Measurements from ENCODE around the gene CLBA1.
A peak's percentile ranks its signal among the peaks of the same experiment; 100 is the strongest.

Gene CLBA1

DNA sequence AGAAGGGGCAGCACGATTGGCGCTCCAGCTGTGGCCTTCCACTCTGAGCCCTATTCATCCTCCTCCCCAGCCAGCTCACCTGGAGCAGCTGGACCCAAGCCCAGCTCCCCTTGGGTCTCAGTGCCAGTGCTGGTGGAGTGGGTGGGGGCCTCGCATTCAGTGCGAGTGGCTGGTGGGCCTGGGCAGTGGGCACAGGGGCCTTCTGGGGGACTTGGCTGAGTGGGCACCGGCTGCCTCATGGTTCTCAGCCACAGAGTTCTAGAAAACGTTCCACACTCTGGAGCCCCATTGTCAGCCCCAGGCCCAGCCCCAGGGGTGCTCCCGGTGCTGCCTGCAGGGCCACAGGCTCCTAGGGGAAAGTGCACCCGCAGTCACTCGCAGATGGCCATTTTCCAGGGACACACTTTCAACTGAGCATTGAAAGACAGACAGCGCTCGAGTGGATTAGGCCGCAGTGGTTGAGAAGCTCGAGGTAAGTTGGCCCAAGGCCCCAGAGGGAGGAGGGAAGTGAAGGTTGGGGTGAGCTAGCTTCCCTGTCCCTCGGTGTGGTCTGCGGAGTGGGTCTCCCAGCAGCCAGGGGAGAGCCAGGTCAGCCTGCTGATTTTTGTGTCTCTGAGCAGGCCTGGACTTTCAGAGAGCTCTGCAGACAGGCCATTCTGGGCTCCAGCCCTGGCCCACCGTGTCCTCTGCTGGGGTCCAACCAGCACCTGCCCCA is 3.8 kb downstream of the CLBA1 start:
- H3K27ac Mint-ChIP-seq, result no peak overlapping the region
- CTCF ChIA-PET, result interaction anchor here (0.8 kb wide), 1 partner anchor 52 kb away, joined by 3 read pairs; no protein-coding TSS in a partner anchor

DNA sequence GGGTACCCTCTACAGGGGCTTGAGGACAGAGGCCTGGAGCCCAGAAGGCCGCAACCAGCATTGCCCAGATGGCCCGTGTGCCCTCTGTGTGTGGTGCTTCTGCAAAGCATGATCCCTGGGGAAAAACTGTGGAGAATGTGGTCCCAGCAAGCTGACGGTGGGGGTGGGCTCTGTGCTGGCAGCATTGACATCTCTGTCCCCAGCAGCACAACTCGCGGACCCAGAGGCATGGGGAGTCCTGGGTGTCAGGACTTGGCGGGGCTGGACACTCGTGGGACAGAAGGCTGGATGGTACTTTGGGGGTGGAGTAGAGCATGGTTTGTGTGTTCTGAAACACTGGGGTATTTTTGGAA is 4.3 kb downstream of the CLBA1 start:
- Mint-ChIP-seq H3K36me3 (no peaks in the 10 kb centered on the region), H3K27ac (no peak overlapping the region), H3K4me3 (no peak overlapping the region), H3K9me3 (peaks cover 4% of the 10 kb centered on the region), H3K4me1 (peaks cover 6% of the 10 kb centered on the region), H3K27me3 (peaks cover 29% of the 10 kb centered on the region)
- no peak for DNase-seq
- CTCF ChIA-PET, result interaction anchor here (0.8 kb wide), 1 partner anchor 51 kb away, joined by 3 read pairs; no protein-coding TSS in a partner anchor

More for the DNA sequence above, 3.8 kb downstream of the CLBA1 start:
- Mint-ChIP-seq H3K36me3 (no peaks in the 10 kb centered on the region), H3K9me3 (peaks cover 4% of the 10 kb centered on the region), H3K4me3 (no peak overlapping the region), H3K27me3 (peaks cover 29% of the 10 kb centered on the region), H3K4me1 (peaks cover 8% of the 10 kb centered on the region)
- DNase-seq, result no peak

DNA sequence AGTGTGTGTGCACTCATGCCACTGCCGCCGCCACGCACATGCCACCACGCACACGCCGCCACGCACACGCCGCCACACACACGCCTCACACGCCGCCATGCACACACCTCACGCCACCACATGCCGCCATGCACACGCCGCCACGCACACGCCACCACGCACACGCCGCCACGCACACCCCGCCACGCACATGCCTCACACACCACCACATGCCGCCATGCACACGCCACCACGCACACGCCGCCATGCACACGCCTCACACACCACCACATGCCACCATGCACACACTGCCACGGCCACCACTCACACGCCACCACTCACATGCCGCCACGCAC is 6.3 kb downstream of the CLBA1 start:
- peak overlapping the region; percentile 73 for H3K27ac Mint-ChIP-seq
- peaks cover 3% of the 10 kb centered on the region for H3K4me1 Mint-ChIP-seq
- CTCF ChIA-PET, result no interaction called here
- DNase-seq, result no peak
- H3K36me3 Mint-ChIP-seq, result no peaks in the 10 kb centered on the region
- H3K27me3 Mint-ChIP-seq, result peaks cover 20% of the 10 kb centered on the region
- no peak overlapping the region for H3K4me3 Mint-ChIP-seq
- H3K9me3 Mint-ChIP-seq, result peaks cover 4% of the 10 kb centered on the region

DNA sequence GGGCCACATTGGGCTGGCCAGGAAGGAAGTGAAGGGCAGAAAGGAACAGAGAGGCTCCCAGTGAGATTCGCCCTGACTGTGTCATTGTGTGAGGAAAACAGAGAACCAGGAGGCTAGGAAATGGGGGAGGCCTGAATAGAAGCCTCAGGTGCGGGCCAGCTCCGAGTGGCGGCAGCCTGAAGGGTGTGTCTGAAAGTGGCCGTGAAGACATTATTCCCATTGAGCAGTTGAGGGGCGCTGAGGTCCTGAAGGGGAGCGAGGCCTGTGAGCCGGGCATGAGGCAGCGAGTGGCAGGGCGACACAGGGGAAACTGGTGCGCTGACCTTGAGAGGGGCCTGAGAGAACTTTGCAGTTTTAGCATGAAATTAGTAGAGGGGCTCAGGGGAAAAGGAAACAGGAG is 6.9 kb downstream of the CLBA1 start:
- H3K4me3 Mint-ChIP-seq, result no peak overlapping the region
- no peaks in the 10 kb centered on the region for H3K4me1 Mint-ChIP-seq
- DNase-seq, result no peak
- H3K27ac Mint-ChIP-seq, result no peak overlapping the region
- peaks cover 4% of the 10 kb centered on the region for H3K9me3 Mint-ChIP-seq
- CTCF ChIA-PET, result no interaction called here
- H3K27me3 Mint-ChIP-seq, result peaks cover 14% of the 10 kb centered on the region
- no peaks in the 10 kb centered on the region for H3K36me3 Mint-ChIP-seq

DNA sequence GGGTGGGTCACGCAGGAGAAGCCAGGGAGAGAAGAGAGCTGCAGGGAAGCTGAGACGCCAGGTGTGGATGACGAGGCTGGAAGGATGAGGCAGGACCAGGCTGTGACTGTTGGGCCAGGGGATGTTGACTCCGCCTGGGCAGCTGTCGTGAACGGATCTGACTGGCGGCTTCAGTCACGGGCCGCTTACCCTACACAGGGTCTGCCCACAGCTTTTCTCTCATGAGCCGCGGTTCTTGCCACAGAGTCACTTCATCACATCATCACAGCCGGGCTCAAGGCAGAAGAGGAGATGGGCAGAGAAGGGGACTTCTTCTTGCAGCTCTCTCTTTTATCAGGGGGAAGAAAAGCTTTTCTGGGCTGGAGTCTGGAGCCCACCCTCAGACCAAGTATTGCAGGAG is 7.7 kb downstream of the CLBA1 start:
- CTCF ChIA-PET, result interaction anchor here (1.0 kb wide), 1 partner anchor 60 kb away, joined by 3 read pairs; no protein-coding TSS in a partner anchor
- no peaks in the 10 kb centered on the region for H3K36me3 Mint-ChIP-seq
- no peak overlapping the region for H3K4me3 Mint-ChIP-seq
- DNase-seq, result no peak
- H3K9me3 Mint-ChIP-seq, result peaks cover 4% of the 10 kb centered on the region
- peaks cover 7% of the 10 kb centered on the region for H3K27me3 Mint-ChIP-seq
- no peak overlapping the region for H3K27ac Mint-ChIP-seq
- no peaks in the 10 kb centered on the region for H3K4me1 Mint-ChIP-seq

DNA sequence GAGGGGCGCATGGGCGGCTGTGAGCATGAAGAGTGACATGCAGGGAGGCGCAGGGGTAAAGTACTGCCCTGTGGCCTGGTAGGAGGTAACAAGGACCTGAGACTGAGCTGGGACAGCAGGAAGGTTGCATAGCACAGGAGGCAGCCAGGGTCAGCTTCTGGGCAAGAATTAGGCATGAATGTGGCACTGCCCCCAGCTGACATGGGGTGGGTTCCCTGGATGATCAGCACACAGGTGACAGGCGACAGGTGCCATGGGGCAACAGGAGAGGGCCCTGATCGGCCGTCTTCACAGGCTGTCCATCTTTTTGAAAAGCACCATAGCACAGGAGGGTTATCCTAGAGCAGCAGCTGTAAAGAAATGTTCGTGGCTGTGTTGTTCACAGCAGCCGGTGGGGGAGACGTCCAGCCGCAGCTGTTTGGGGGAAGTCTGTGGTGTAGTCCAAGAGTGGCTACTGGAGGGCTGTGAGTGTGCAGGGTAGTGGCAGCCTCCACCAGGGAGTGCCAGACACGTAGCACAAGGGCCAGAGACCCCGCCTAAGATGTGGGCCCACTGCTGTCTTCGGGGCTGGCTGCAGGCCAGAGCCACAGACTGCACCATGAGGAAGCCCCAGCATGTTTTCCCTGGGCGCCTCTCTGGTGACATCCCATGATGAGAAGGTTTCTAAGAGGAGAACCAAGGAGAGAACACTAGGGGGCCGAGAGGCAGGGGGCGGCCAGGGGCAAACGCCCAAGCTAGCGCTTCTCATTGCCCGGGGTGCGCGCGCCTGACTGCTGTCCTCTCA is 8.4 kb downstream of the CLBA1 start:
- CTCF ChIA-PET, result interaction anchor here (0.8 to 1.0 kb wide), 2 partner anchors 25 to 59 kb away, joined by 3 read pairs; no protein-coding TSS in a partner anchor
- peaks cover 4% of the 10 kb centered on the region for H3K9me3 Mint-ChIP-seq
- no peak overlapping the region for H3K4me3 Mint-ChIP-seq
- DNase-seq, result no peak
- H3K4me1 Mint-ChIP-seq, result no peaks in the 10 kb centered on the region
- H3K27ac Mint-ChIP-seq, result no peak overlapping the region
- H3K36me3 Mint-ChIP-seq, result no peaks in the 10 kb centered on the region
- H3K27me3 Mint-ChIP-seq, result peaks cover 7% of the 10 kb centered on the region

DNA sequence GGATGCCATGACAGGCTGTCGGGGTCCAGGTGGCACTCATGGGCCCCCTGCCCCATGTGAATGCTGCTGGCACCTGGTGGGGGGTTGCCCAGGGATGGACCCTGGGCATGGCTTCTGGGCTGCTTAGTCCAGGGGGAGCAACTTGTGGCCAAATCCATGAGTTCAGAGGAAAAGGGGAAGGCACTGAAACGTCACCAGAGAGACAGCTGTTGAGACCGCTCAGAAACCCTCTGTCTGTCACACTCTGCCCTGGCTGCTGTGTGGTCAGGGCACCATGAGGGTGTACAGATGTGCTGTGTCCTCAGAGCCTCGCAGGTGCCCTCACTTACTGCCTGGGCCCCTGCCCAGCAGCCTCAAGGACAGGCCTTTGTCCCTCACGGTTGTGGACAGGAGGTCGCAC is 9.4 kb downstream of the CLBA1 start:
- CTCF ChIA-PET, result interaction anchor here (0.8 kb wide), 1 partner anchor 24 kb away, joined by 3 read pairs; no protein-coding TSS in a partner anchor
- H3K27ac Mint-ChIP-seq, result no peak overlapping the region

DNA sequence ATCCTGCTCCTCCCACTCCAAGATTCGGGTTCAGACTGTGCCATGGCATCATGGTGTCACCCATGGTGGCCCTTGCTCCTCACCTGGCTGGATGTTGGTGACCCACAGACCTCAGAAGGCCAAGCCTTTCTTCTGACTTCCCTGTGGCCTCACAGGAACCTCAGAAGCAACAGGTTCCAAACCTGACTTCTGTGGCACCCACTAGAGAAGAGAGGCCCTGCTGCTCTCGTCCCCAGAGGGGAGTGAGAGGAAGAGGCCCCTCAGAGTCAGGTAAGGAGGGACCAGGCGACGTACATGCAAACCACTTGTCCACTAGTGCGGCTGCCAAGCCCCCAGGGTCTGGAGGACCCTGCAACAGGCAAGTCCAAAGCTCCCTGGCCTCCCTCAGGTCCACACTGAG is 10.4 kb downstream of the CLBA1 start:
- peaks cover 3% of the 10 kb centered on the region for H3K27me3 Mint-ChIP-seq
- H3K27ac Mint-ChIP-seq, result no peak overlapping the region
- H3K4me1 Mint-ChIP-seq, result no peaks in the 10 kb centered on the region
- CTCF ChIA-PET, result no interaction called here
- DNase-seq, result no peak
- peaks cover 1% of the 10 kb centered on the region for H3K36me3 Mint-ChIP-seq
- peaks cover 4% of the 10 kb centered on the region for H3K9me3 Mint-ChIP-seq
- no peak overlapping the region for H3K4me3 Mint-ChIP-seq

More for the DNA sequence above, 9.4 kb downstream of the CLBA1 start:
- Mint-ChIP-seq H3K4me1 (no peaks in the 10 kb centered on the region), H3K4me3 (no peak overlapping the region), H3K36me3 (peaks cover 1% of the 10 kb centered on the region), H3K9me3 (peaks cover 4% of the 10 kb centered on the region), H3K27me3 (peaks cover 3% of the 10 kb centered on the region)
- DNase-seq, result no peak

DNA sequence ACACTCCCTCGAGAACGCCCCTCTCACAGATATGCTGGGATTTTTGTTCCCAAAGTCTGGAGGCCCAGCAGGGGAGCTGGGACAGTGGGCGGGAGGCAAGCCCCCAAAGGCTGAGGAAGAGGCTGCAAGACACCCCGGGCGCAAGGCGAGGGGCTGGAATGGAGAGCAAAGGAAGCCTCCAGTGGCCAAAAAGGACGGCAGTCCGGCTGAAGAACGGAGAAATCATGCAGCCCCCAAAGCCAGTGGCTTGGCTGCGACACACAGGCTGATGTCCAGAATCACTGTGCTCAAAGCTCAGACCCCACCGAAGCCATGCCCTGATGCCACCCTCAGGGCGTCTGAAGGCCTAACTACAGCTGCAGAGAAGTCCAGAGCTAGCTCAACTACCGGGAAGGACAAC is 10.9 kb downstream of the CLBA1 start:
- CTCF ChIA-PET, result no interaction called here
- Mint-ChIP-seq H3K27ac (no peak overlapping the region), H3K9me3 (peaks cover 4% of the 10 kb centered on the region), H3K4me1 (no peaks in the 10 kb centered on the region), H3K36me3 (peaks cover 1% of the 10 kb centered on the region), H3K4me3 (no peak overlapping the region), H3K27me3 (peaks cover 3% of the 10 kb centered on the region)
- no peak for DNase-seq

DNA sequence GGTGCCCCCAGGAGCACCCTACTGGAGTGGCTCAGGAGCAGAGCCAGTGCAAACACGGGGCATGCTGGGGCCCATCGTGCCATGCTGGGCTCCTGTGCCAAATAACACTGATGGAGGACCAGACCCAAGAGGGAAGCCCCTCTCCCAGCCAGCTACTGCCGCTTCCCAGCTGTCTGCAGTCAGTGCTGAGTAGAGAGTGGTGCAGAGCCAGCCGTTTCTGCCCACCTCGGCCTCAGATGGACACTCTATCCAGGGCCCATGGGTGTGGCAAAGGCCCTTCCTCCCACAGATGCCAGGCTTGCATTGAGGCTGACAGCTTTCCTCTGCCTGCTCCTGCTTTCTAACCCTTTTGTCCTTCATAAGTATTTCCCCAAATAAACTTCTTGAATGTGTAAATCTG is 13.2 kb downstream of the CLBA1 start:
- Mint-ChIP-seq H3K36me3 (peaks cover 1% of the 10 kb centered on the region), H3K4me1 (no peaks in the 10 kb centered on the region), H3K9me3 (no peaks in the 10 kb centered on the region), H3K27ac (no peak overlapping the region), H3K27me3 (no peaks in the 10 kb centered on the region), H3K4me3 (no peak overlapping the region)
- DNase-seq, result no peak
- CTCF ChIA-PET, result interaction anchor here (0.6 to 2.0 kb wide), 3 partner anchors 21 to 1875 kb away, joined by 4 to 6 read pairs (median 5); no protein-coding TSS in a partner anchor

DNA sequence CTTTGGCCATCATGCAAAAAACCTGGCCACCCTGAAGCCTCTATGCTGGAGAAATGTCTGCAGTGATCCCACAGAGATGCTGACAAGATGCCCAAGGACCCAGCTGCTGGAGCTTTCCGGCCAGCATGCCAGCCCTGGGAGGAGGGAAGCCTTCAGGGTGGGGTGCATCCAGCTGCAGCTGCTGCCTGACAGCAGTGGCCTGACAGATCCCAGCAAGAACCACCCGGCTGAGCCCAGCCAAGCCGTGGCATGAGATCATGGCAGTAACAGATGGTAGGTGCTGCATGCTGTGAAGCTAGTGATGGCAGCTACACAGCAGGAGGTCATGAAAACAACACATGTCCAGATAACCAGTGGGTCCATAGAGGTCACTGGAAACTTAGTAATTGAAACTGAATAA is 13.8 kb downstream of the CLBA1 start:
- CTCF ChIA-PET, result interaction anchor here (1.5 to 2.0 kb wide), 2 partner anchors 20 to 23 kb away, joined by 4 to 6 read pairs; no protein-coding TSS in a partner anchor
- no peak overlapping the region for H3K27ac Mint-ChIP-seq
- peaks cover 1% of the 10 kb centered on the region for H3K36me3 Mint-ChIP-seq
- H3K9me3 Mint-ChIP-seq, result no peaks in the 10 kb centered on the region
- no peaks in the 10 kb centered on the region for H3K27me3 Mint-ChIP-seq
- DNase-seq, result no peak
- H3K4me3 Mint-ChIP-seq, result no peak overlapping the region
- no peaks in the 10 kb centered on the region for H3K4me1 Mint-ChIP-seq

DNA sequence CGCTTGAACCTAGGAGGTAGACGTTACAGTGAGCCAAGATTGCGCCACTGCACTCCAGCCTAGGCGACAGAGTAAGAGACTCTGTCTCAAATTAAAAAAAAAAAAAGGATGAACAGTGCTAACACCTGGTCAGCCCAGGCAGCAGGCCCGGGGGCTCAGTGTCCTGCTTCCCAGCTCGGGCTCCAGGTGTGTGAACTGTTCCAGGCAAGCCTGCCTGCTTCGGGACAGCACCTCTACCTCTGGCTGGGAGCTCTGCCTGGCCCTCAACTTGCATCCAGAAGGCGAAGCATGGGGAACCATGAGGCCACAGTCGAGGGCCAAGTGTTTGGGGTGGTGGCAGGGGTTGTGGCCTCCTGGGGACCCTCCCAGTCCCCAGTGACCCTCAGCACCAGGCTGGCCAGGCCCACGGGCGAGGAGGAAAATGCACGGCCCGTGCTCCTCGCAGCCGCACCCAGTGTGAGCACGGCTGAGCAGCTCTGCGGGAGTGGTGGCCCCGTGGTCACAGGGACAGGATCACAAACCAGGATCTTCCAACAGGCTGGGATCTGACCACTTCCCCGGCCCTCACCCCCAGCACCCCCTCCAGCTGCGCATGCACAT is 19.8 kb downstream of the CLBA1 start:
- H3K27ac Mint-ChIP-seq, result no peak overlapping the region

DNA sequence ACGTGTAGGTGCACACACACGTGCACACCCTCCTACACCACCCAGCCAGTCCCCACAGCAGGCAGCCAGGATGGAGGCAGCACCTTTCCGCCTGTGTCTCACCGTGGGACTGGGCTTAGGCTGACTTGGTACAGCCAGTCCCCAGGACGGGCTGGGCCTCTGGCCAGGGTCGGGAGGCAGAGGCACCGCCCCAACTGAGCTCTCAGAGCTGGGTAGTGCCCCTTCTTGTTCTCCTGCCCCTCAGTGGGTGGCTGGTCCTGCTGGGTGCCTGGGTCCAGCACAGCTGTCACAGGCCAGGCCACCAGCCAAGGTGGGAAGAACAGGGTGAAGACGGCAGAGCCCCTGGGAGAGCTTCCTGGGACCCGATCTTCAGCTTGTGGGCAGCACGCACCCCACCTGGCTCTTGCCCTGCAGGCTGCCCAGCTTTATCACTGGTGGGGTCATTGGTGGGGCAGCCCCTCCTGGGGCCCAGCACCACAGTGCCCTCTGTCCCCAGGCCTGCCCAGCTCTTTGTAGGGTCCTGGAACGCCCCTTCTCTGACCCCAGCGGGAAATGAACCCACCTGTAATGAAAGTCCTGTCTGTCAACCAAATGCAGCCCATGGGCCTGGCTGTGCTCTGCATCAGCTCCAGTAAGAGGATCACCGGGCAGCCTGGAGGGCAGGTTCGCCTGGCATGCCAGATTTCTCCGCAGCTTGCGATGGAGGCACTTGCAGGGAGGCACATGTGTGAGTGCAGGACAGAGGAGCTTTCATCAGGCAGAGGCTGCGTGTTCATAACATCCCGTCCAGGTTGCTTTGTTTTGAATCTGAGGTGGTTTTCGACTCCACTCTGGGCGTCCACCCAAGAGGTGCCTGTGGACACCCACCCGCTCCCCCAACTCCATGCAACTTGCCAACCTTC is 20.6 kb downstream of the CLBA1 start:
- no peak for DNase-seq
- Mint-ChIP-seq H3K27me3 (no peaks in the 10 kb centered on the region), H3K4me1 (no peaks in the 10 kb centered on the region), H3K9me3 (no peaks in the 10 kb centered on the region), H3K36me3 (peaks cover 22% of the 10 kb centered on the region), H3K4me3 (no peak overlapping the region), H3K27ac (no peak overlapping the region)
- CTCF ChIA-PET, result interaction anchor here (0.6 to 1.2 kb wide), 2 partner anchors 51 to 1578 kb away, joined by 3 read pairs; no protein-coding TSS in a partner anchor

More for the DNA sequence above, 19.8 kb downstream of the CLBA1 start:
- CTCF ChIA-PET, result interaction anchor here (2.3 kb wide), 1 partner anchor 40 kb away, joined by 5 read pairs; no protein-coding TSS in a partner anchor
- Mint-ChIP-seq H3K36me3 (peaks cover 19% of the 10 kb centered on the region), H3K4me1 (no peaks in the 10 kb centered on the region), H3K9me3 (no peaks in the 10 kb centered on the region), H3K27me3 (no peaks in the 10 kb centered on the region), H3K4me3 (no peak overlapping the region)
- DNase-seq, result no peak

Measured in activated naive CD4-positive, alpha-beta T cell treated with anti-CD3 and anti-CD28 coated beads, Interleukin-2, amount 10 ng/mL, durations not matched to agents 7 days and 5 days (primary cell).